H1 (cell line): ENCODE measurements around the gene TBCB. TPM values are rescaled to one million over a fixed set of nuclear protein-coding genes. Genes with fewer than 3 reads are reported as not detected.

Experiments used
- EZH2 ChIP-seq: fragments of 200-600 bp; sonication (generic); IDR thresholded peaks from 2 replicates; pipeline ENCODE4 v1.7.1; 2012; ENCODE audit warnings: low read depth, mild to moderate bottlenecking, moderate library complexity, low read length, inconsistent platforms; ENCODE audit not compliant: severe bottlenecking
- KDM4A ChIP-seq: IDR thresholded peaks from one replicate; pipeline ENCODE4 v1.7.1; 2012; ENCODE audit warnings: low read depth, mild to moderate bottlenecking, moderate library complexity, low read length, inconsistent platforms; ENCODE audit not compliant: severe bottlenecking
- TEAD4 ChIP-seq: IDR thresholded peaks from 2 replicates; pipeline ENCODE4 v1.6.1; 2012; ENCODE audit warnings: low read depth, low read length, inconsistent platforms, mixed read lengths
- YY1 ChIP-seq: IDR thresholded peaks from 2 replicates; pipeline ENCODE4 v1.6.1; 2011; ENCODE audit warnings: low read depth, mild to moderate bottlenecking, low read length
- polyA plus RNA-seq, 7 experiments: library from polyadenylated mRNA; depleted of rRNA in 3 of 7; stranded (reverse) in 5 of 7; unstranded in 2 of 7; fragments of >200 nt in 5 of 7; fragments of 200-250 nt in 2 of 7; gene quantifications; 1 replicate in 5 of 7; 2 replicates in 1 of 7; 4 replicates in 1 of 7; pipeline versions ENCODE4 v1.2.1 to v1.2.3, GENCODE V29; 2011 to 2013; ENCODE audit warnings: missing spikeins in 2 of 7, mixed read lengths in 2 of 7
- total RNA-seq: library from RNA; stranded (reverse); fragmentation: NEBNext Ultra II Directional; extraction: Animal tissue kit (Norgen Biotek cat#: 25700); gene quantifications from 2 replicates; pipeline ENCODE4 v1.2.1, GENCODE V29; 2021
- TF ChIP-seq, protein P1 (sequence below): IDR thresholded peaks from 2 replicates; pipeline ENCODE4 v1.6.1; 2012; ENCODE audit warnings: low read length, inconsistent platforms

The TBCB gene
- total and polyA plus RNA-seq, 2 of the 8 experiments (the other 6 are each of a cell fraction or from before 2014, with no cell fraction given) = 153 to 286 TPM

DNA sequence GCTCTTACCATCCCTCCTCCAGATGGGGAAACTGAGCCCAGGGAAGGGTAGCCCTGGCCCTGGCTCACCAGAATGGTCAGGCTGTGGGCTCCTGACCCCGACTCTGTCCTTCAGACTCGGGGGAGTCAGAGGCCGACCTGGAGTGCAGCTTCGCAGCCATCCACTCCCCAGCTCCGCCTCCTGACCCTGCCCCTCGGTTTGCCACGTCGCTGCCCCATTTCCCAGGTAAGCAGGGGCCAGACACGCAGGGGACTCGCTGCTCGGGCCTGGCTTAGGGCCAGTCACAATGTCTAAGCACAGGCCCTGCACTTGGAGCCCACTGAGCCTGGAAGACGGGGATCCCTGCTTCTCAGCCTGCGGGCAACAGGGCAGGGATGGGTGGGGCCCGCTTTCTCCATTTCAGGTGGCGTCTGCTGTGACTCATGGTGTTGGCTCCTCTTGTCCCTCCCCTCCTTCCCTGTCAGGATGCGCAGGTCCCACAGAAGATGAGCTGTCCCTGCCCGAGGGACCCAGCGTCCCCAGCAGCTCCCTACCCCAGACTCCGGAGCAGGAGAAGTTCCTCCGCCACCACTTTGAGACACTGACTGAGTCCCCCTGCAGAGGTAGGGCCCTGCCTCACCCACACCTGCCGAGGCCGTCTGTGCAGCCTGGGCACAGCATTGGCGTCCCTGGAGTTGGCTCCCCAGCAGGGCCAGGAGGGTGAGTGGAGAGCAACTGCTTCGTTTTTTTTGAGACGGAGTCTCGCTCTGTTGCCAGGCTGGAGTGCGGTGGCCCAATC, 13.5 kb upstream of the TBCB start (continued):
- TF ChIP-seq, protein P1, sequence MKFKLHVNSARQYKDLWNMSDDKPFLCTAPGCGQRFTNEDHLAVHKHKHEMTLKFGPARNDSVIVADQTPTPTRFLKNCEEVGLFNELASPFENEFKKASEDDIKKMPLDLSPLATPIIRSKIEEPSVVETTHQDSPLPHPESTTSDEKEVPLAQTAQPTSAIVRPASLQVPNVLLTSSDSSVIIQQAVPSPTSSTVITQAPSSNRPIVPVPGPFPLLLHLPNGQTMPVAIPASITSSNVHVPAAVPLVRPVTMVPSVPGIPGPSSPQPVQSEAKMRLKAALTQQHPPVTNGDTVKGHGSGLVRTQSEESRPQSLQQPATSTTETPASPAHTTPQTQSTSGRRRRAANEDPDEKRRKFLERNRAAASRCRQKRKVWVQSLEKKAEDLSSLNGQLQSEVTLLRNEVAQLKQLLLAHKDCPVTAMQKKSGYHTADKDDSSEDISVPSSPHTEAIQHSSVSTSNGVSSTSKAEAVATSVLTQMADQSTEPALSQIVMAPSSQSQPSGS = no peak
- TF ChIP-seq EZH2 (no peak), KDM4A (no peak), YY1 (no peak), TEAD4 (no peak)
